Fibroblast of villous mesenchyme (primary cell): ENCODE data around the gene SKOR2. TPM values are rescaled to one million over a fixed set of nuclear protein-coding genes. Genes with fewer than 3 reads are reported as not detected.

Experiments used
- DNase-seq: peaks from one replicate; pipeline ENCODE4 v3.0.0-alpha.2; 2010; ENCODE audit warnings: low read depth
- H3K4me3 ChIP-seq: 2 replicates; pipeline ENCODE4 v1.5.1; 2011; ENCODE audit warnings: low read depth, mild to moderate bottlenecking, low read length
- total RNA-seq: library from RNA; depleted of rRNA; stranded (reverse); fragments of >200 nt; gene quantifications from 2 replicates; pipeline ENCODE4 v1.2.3, GENCODE V29; 2012
- TF ChIP-seq, protein P1 (sequence below): IDR thresholded peaks from 2 replicates; pipeline ENCODE4 v1.5.1; 2012; ENCODE audit warnings: low read depth, mild to moderate bottlenecking, low read length; ENCODE audit not compliant: insufficient read depth

Gene SKOR2
- total RNA-seq, 1 donor = not detected

DNA sequence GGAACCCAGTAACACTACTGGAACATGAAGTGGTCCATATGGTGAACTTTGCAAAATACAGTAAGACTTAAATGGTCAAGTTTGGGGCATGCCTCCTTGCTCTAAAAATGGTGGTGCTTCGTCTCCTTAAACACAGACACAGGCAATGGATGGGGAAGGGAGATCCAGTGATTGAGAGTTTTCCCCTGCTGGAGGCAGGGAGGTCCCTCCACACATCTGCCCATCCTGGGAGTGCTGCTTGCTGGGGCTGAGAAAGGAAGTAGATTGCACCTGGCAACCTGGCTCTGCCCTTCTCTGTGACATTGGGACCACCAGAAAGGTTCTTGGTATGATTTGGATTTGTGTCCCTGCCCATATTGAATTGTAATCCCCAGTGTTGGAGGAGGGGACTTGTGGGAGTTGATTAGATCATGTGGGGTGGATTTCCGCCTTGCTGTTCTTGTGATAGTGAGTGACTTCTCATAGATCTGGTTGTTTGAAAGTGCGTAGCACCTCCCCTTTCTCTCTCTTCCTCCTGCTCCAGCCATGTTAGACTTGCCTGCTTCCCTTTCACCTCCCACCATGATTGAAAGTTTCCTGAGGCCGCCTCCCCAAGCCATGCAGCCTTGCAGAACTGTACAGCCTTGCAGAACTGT lies 35.4 kb upstream of the SKOR2 start:
- TF ChIP-seq, protein P1, sequence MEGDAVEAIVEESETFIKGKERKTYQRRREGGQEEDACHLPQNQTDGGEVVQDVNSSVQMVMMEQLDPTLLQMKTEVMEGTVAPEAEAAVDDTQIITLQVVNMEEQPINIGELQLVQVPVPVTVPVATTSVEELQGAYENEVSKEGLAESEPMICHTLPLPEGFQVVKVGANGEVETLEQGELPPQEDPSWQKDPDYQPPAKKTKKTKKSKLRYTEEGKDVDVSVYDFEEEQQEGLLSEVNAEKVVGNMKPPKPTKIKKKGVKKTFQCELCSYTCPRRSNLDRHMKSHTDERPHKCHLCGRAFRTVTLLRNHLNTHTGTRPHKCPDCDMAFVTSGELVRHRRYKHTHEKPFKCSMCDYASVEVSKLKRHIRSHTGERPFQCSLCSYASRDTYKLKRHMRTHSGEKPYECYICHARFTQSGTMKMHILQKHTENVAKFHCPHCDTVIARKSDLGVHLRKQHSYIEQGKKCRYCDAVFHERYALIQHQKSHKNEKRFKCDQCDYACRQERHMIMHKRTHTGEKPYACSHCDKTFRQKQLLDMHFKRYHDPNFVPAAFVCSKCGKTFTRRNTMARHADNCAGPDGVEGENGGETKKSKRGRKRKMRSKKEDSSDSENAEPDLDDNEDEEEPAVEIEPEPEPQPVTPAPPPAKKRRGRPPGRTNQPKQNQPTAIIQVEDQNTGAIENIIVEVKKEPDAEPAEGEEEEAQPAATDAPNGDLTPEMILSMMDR = no peak
- DNase-seq = no peak
- no peak overlapping the region for H3K4me3 ChIP-seq

DNA sequence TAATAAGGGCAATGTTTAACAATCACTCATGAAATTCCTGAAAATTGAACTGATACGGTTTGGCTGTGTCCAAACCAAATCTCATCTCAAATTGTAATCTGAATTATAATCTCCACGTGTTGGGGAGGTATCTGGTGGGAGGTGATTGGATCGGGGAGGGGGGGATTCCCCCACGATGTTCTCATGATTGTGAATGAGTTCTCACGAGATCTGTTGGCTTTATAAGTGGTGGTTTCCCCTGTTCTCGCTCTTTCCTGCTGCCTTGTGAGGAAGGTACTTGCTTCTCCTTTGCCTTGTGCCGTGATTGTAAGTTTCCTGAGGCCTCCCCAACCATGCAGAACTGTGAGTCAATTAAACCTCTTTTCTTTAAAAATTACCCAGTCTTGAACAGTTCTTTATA lies 34.0 kb upstream of the SKOR2 start:
- no peak for DNase-seq
- TF ChIP-seq, protein P1 = no peak

DNA sequence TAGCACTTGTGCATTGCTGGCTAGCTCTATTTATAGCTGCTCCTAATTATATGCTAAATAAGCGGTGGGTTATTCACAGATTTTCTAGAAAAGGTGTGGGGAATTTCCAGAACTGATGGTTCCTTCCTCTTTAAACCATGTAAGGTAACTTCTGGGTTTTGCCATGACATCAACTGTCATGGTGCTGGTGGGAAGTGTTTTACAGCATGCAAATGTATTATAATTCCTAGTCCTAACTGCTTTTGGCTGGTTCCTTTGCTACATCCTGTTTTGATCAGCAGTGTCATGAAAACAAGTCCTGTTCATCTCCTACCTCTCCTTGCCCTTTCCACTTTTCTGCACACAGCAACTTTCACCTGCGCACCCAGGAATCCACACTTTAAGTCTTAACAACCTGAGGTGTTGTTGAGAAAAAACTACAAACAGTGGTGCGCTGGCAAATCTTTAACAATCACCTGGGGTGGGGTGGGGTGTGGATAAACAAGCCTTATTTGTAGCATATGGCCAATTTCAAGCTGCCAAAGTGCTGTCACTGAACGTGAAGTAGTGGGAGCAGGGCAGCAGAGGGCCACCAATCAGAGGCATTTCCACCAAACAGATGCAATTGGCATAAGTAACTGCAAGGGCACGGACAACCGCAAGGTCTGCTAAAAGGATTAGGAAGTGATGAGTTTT lies 33.4 kb upstream of the SKOR2 start:
- TF ChIP-seq, protein P1 = no peak
- H3K4me3 ChIP-seq = no peak overlapping the region
- no peak for DNase-seq

More for the DNA sequence above, 34.0 kb upstream of the SKOR2 start:
- no peak overlapping the region for H3K4me3 ChIP-seq

DNA sequence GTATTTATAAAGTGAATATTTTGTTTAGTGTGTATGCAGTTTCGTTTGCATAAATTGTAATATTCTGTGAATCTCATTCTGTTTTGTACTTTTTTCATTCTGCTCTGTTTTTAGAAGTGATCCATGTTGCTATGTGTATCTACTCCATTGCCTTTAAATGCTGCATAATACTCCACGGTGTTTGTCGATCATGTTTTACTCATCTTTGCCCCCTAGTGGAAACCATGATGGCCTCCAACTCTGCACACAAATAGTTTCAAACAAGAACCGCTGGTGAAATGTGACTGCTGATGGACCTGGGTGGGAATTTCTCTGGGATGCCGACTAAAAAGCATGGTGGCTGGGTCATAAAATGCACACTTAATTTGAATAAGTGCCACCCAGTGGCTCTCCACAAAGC lies 32.0 kb upstream of the SKOR2 start:
- TF ChIP-seq, protein P1 = peak; percentile 60
- DNase-seq = peak; percentile 15

DNA sequence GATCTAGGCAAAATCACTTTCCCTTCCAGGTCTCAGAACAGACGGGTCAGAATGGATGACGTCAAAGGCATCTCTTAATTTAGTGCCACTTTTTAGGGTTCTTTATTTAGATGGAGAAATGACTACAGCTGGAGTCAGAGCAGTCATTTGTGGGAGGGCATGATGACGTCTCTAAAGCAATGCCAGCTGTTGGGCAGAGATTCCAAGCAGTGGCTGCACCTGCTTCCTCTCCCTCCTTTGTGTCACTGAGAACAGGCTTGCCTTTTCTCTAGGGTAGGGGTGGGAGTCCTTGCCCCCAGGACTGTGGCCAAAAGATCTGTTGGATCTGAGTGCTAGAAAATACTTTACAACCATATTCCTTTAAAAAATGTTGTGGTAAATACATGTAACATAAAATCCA lies 28.7 kb upstream of the SKOR2 start:
- H3K4me3 ChIP-seq = no peak overlapping the region
- TF ChIP-seq, protein P1 = no peak
- DNase-seq = no peak

More for the DNA sequence above, 32.0 kb upstream of the SKOR2 start:
- no peak overlapping the region for H3K4me3 ChIP-seq

DNA sequence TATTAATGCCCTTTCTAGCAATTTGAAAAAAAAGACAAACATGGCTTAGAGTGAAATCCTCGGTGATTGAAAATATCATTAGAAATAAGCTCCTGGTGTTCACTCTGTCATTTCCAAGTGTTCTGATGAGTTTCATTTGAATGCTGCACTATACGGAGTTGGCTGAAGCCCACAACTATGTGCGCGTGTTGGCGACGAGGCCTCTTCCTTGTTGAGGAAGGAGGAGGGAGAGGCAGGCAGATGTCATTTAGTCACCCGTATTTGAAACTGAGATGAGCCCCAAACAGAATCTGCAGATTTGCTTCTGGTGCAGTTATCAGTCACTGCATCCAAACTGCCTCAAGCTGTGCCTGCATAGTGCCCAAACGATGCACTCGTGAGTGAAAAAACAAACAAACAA lies 23.5 kb upstream of the SKOR2 start:
- H3K4me3 ChIP-seq = no peak overlapping the region
- no peak for DNase-seq
- TF ChIP-seq, protein P1 = no peak

DNA sequence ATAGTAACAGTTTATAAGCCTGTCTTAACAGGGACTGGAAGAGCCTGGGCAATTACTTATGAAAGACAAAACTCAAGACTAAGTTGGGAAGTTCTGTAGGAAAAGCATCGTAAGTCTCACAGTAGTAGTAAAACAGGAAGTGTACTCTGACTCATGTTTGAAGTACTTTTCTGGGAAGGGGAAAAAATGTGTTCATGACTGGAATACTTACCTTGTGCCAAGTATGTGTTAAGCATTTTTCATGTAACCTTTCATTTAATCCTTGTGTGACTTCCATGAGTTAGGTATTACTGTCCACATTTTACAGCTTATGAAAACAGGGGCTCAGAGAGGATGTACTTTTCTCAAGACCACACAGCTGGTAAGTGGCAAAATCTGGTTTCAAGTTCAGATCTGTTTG lies 13.7 kb upstream of the SKOR2 start:
- no peak overlapping the region for H3K4me3 ChIP-seq
- DNase-seq = peak; percentile 14
- TF ChIP-seq, protein P1 = no peak
